Natural killer cell (primary cell): ENCODE data around the gene NAALADL2. TPM values are rescaled to one million over a fixed set of nuclear protein-coding genes. Genes with fewer than 3 reads are reported as not detected.
"Not testable (repeated sequence)": the region's sequence is repeated elsewhere in the genome, so short reads cannot be mapped to it uniquely, and the experiment has no call there.

Source experiments
- ATAC-seq, 3 donors: fragments of 150-1000 bp in 2 of 3; fragments of 200-7000 bp in 1 of 3; cut with Tn5 transposase; 1 replicate in 1 of 3; 2 replicates in 2 of 3; pipeline ENCODE4 v1.10.0; 2021; ENCODE audit warnings: mild to moderate bottlenecking in 2 of 3, moderate library complexity in 2 of 3
- DNase-seq, 2 donors: peaks; one replicate each; pipeline versions ENCODE4 v3.0.0 to v3.0.0-alpha.2; 2013 to 2021; ENCODE audit warnings: mixed read lengths in 1 of 2
- H3K27ac ChIP-seq: one replicate; pipeline ENCODE4 v1.5.1; 2013; ENCODE audit warnings: mild to moderate bottlenecking, low read length
- H3K27me3 ChIP-seq: one replicate; pipeline ENCODE4 v1.6.1; 2013; ENCODE audit warnings: low read length; ENCODE audit not compliant: control insufficient read depth, insufficient read depth
- H3K36me3 ChIP-seq: one replicate; pipeline ENCODE4 v1.6.1; 2013; ENCODE audit warnings: low read length; ENCODE audit not compliant: control insufficient read depth, insufficient read depth
- H3K4me1 ChIP-seq: one replicate; pipeline ENCODE4 v1.6.1; 2013; ENCODE audit warnings: low read length; ENCODE audit not compliant: control insufficient read depth, insufficient read depth
- H3K4me3 ChIP-seq: one replicate; pipeline ENCODE4 v1.5.1; 2013; ENCODE audit warnings: low read length
- H3K9me3 ChIP-seq: one replicate; pipeline ENCODE4 v1.6.1; 2013; ENCODE audit warnings: low read length; ENCODE audit not compliant: control insufficient read depth, insufficient read depth
- H3K27ac Mint-ChIP-seq, 2 donors: one replicate each; pipeline ENCODE4 v1.8.0; 2022; ENCODE audit warnings: mild to moderate bottlenecking in 2 of 2, mixed read lengths in 2 of 2, moderate library complexity in 1 of 2
- H3K27me3 Mint-ChIP-seq, 2 donors: one replicate each; pipeline ENCODE4 v1.8.0; 2022; ENCODE audit warnings: low read depth in 2 of 2, mixed read lengths in 2 of 2
- H3K36me3 Mint-ChIP-seq: one replicate; pipeline ENCODE4 v1.8.0; 2022; ENCODE audit warnings: mixed read lengths
- H3K4me1 Mint-ChIP-seq, 2 donors: one replicate each; pipeline ENCODE4 v1.8.0; 2022; ENCODE audit warnings: mixed read lengths in 2 of 2
- H3K4me3 Mint-ChIP-seq: one replicate; pipeline ENCODE4 v1.8.0; 2022; ENCODE audit warnings: mild to moderate bottlenecking, moderate library complexity, mixed read lengths
- H3K9me3 Mint-ChIP-seq, 2 donors: one replicate each; pipeline ENCODE4 v1.8.0; 2022; ENCODE audit warnings: mixed read lengths in 2 of 2
- CTCF ChIP-seq: fragments of 200-600 bp; IDR thresholded peaks from one replicate; pipeline ENCODE4 v1.8.0; 2022; ENCODE audit warnings: antibody characterized with exemption
- WGBS: methylation state at CpG from one replicate; pipeline ENCODE4 v1.1.7; 2013; ENCODE audit warnings: missing lambda C conversion rate; ENCODE audit not compliant: insufficient coverage; 5-methylcytosine and 5-hydroxymethylcytosine counted together
- intact Hi-C: fragments of 100-400 bp; cut with micrococcal nuclease; formaldehyde crosslinking; loops from one replicate; pipeline ENCODE4 v1.14.2; 2022
- total RNA-seq, 4 donors: library from RNA; stranded (reverse); fragments of 120-200 nt in 1 of 4; gene quantifications; one replicate each; pipeline versions ENCODE4 v1.2.3 to v1.2.4, GENCODE V29; 2013 to 2022

Gene NAALADL2
- total RNA-seq, 3 donors from 2014 or later (not counting 1 experiment from before 2014, with no cell fraction given), result not detected

- 90% methylated on average over 1 of the region's 3 CpGs for WGBS
- Mint-ChIP-seq H3K4me1 (no peaks in the 10 kb centered on the region), H3K27me3 (no peaks in the 10 kb centered on the region), H3K4me3 (no peak overlapping the region), H3K36me3 (no peaks in the 10 kb centered on the region), H3K27ac (no peak overlapping the region), H3K9me3 (peaks cover 17 to 21% of the 10 kb centered on the region in 2 donors)
- no peaks in the 10 kb centered on the region for H3K9me3 ChIP-seq
- no peaks in the 10 kb centered on the region for H3K4me1 ChIP-seq
- H3K27ac ChIP-seq, result no peak overlapping the region
- intact Hi-C loops, result no loop called here
- TF ChIP-seq CTCF, result no peak
- ATAC-seq, result no peak
- no peaks in the 10 kb centered on the region for H3K27me3 ChIP-seq
- H3K4me3 ChIP-seq, result no peak overlapping the region
- H3K36me3 ChIP-seq, result no peaks in the 10 kb centered on the region
- no peak for DNase-seq
Measured at GRCh38 chr3:175453361-175453760, 594.2 kb downstream of the NAALADL2 start.

DNA sequence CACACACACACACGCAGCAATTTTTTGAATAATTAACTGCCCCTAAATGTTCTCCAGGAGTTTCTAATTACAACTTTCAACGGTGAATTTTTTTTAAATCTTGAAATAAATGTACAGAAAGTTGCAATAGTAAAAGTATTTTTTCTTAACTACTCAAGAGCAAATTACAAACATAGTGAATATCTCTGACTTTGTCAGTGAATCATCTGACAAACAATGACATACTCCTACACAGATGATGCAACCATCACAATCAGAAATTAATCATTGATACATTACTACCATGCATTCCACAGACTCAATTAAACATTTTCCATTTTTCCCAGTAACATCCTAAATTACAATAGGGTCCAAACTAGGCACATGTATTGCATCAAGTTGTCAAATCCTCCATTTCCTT, 597.3 kb downstream of the NAALADL2 start:
- intact Hi-C loops, result no loop called here
- H3K27ac ChIP-seq, result no peak overlapping the region
- WGBS, result no CpG with 5 or more reads among the region's 2 CpGs
- peaks cover 21 to 29% of the 10 kb centered on the region in 2 donors for H3K9me3 Mint-ChIP-seq
- no peaks in the 10 kb centered on the region for H3K4me1 Mint-ChIP-seq
- no peaks in the 10 kb centered on the region for H3K4me1 ChIP-seq
- no peak overlapping the region for H3K27ac Mint-ChIP-seq
- no peaks in the 10 kb centered on the region for H3K36me3 Mint-ChIP-seq
- no peaks in the 10 kb centered on the region for H3K27me3 Mint-ChIP-seq
- no peak for TF ChIP-seq CTCF
- DNase-seq (no peak), ATAC-seq (no peak)
- no peak overlapping the region for H3K4me3 Mint-ChIP-seq
- no peaks in the 10 kb centered on the region for H3K36me3 ChIP-seq
- no peaks in the 10 kb centered on the region for H3K9me3 ChIP-seq
- H3K4me3 ChIP-seq, result no peak overlapping the region
- H3K27me3 ChIP-seq, result no peaks in the 10 kb centered on the region

DNA sequence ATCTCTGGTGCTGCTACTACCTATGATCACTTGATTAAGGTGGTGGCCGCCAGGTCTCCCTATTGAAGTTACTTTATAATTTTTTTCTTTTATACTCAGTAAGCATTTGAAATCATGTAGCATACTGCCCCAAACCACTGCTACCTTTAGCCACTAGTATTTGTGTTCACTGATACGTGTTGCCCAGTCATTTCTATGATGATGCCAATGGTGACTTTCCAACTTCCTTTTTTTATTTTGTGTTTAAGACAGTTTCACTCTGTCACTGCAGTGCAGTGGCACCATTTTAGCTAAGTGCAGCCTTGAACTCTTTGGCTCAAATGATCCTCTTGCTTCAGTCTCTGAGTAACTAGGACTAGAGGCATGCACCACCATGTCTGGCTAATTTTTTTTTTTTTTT, 598.2 kb downstream of the NAALADL2 start:
- ATAC-seq, result no peak
- no peak for DNase-seq

DNA sequence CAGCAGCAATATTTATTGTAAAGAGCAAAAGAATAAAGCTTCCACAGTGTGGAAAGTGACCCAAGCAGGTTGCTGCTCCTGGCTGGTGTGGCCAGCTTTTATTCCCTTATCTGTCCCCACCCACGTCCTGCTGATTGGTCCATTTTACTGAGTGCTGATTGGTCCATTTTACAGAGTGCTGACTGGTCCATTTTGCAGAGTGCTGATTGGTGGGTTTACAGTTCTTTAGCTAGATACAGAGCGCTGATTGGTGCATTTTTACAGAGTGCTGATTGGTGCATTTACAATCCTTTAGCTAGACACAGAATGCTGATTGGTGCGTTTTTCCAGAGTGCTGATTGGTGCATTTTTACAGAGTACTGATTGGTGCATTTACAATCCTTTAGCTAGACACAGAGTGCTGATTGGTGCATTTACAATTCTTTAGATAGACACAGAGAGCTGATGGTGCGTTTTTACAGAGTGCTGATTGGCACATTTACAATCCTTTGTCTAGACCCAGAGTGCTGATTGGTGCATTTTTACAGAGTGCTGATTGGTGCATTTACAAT, 601.8 kb downstream of the NAALADL2 start:
- ATAC-seq, H3K4me1 Mint-ChIP-seq, H3K27me3 Mint-ChIP-seq, H3K27me3 ChIP-seq, DNase-seq, H3K27ac ChIP-seq, H3K4me1 ChIP-seq, H3K36me3 ChIP-seq, H3K36me3 Mint-ChIP-seq, H3K27ac Mint-ChIP-seq, H3K4me3 ChIP-seq, intact Hi-C loops, H3K4me3 Mint-ChIP-seq, H3K9me3 ChIP-seq: not testable (repeated sequence)
- 80% methylated on average over 4 of the region's 4 CpGs for WGBS
- H3K9me3 Mint-ChIP-seq, result peaks cover 16 to 19% of the 10 kb centered on the region in 2 donors

More for the DNA sequence above, 598.2 kb downstream of the NAALADL2 start:
- H3K27me3 Mint-ChIP-seq, result no peaks in the 10 kb centered on the region
- no peak overlapping the region for H3K4me3 Mint-ChIP-seq
- H3K4me1 ChIP-seq, result no peaks in the 10 kb centered on the region
- TF ChIP-seq CTCF, result no peak
- no peak overlapping the region for H3K27ac Mint-ChIP-seq
- 68% methylated on average over 2 of the region's 2 CpGs for WGBS
- H3K9me3 ChIP-seq, result no peaks in the 10 kb centered on the region
- no peaks in the 10 kb centered on the region for H3K36me3 Mint-ChIP-seq
- H3K36me3 ChIP-seq, result no peaks in the 10 kb centered on the region
- intact Hi-C loops, result no loop called here
- H3K4me3 ChIP-seq, result no peak overlapping the region
- H3K4me1 Mint-ChIP-seq, result no peaks in the 10 kb centered on the region
- H3K27ac ChIP-seq, result no peak overlapping the region
- H3K9me3 Mint-ChIP-seq, result peaks cover 22 to 31% of the 10 kb centered on the region in 2 donors
- H3K27me3 ChIP-seq, result no peaks in the 10 kb centered on the region
